AG09319 (cell line): Measurements from ENCODE around the gene SGSH.

Source experiments
- DNase-seq: peaks from one replicate; pipeline ENCODE4 v3.0.0-alpha.2; 2010; ENCODE audit warnings: low read depth; ENCODE audit errors: extremely low read depth
- CTCF ChIP-seq: IDR thresholded peaks from 2 replicates; pipeline ENCODE4 v1.5.1; 2011; ENCODE audit warnings: low read depth, mild to moderate bottlenecking, inconsistent platforms, low read length, moderate library complexity

Gene SGSH

GRCh38 chr17:80224683-80225082 lies 4.5 kb upstream of the SGSH start:
- TF ChIP-seq CTCF = no peak
- no peak for DNase-seq

DNA sequence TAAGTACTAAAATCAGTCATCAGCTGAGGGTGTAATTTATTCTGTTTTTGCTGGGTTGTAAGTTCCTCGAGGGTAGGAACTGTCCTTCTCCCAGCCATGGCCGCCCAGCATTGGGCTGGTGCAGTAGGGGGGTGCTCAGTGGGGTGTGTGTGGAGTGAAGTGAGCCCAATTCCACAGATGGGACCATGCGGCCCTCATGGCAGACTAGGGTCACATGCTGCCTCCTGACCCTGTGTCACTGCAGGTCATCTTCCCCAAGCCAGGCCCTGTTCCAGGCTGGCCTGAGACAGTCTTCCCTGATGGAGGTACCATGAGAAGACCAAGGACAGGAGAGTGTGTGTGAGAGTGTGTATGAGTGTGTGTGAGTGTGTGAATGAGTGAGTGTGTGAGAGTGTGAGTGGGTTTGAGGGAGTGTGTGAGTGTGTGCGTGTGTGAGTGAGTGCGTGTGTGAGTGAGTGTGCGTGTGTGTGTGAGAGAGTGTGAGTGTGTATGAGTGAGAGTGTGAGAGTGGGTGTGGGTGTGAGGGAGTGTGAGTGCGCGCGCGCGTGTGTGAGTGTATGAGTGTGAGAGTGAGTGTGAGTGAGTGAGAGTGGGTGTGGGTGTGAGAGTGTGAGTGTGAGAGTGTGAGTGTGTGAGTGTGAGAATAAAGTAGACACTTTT lies 3.8 kb upstream of the SGSH start:
- TF ChIP-seq CTCF = no peak

DNA sequence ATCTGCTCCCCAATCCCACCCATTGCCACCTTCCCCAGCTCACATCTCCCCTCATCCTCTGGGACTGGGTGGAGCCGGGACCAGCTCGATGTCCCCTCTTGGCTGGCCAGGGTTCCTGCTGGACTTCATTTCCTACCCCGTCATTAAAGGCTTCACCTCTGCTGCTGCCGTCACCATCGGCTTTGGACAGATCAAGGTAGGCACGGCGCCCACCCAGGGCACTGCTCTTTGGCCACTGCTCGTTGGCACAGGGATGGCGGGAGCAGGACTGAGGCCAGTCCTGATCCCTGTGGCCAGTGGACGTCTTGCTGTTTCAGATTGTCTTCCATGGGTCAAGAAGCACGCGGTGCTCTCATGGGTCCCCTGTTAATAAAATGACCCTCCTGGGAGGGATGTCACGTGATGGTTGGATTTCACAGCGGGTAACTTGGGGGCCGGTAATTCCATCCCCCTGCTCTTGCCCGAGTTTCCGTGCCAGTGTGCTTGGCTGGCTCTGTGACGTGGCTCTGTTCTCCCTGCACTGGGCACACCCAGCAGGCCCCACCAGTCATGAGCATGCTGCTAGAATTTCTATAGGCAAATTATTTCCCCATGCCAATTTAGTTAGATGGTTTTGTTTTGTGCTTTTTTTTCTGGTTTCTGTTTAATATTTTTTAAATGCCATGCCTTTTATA lies 3.1 kb upstream of the SGSH start:
- TF ChIP-seq CTCF = no peak
- no peak for DNase-seq

More for the DNA sequence above, 3.8 kb upstream of the SGSH start:
- no peak for DNase-seq

DNA sequence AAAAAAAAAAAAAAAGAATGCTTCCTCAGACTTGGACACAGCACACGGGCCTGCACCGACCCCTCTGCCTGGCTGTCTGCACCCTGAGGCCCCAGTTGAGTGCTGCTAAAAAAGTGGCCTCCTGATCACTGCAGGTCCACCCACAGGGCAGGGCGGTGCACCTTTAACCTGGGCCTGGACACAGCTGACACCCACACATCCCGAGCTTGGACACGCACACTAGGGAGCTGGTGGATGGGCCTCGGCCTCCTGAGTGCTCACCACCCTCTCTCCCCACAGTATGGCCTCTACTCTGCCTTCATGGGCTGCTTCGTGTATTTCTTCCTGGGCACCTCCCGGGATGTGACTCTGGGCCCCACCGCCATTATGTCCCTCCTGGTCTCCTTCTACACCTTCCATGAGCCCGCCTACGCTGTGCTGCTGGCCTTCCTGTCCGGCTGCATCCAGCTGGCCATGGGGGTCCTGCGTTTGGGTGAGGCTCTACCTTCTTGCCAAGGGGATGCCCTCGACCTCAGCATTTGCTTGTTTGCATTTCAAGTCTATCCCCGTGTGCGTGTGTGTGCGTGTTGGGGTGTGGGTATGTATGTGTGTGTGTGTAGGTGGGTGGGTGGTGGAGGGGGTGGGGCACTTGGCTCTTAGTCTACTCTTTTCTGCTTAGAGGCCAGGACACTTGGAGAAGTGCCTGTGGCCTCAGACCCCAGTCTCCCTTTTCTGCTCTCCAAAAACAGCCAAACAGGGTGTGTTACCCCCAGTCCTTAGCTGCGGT lies 2.4 kb upstream of the SGSH start:
- no peak for DNase-seq
- TF ChIP-seq CTCF = no peak

- TF ChIP-seq CTCF = no peak
- no peak for DNase-seq
These were observed 1.4 kb upstream of the SGSH start for GRCh38 chr17:80221351-80222105.

DNA sequence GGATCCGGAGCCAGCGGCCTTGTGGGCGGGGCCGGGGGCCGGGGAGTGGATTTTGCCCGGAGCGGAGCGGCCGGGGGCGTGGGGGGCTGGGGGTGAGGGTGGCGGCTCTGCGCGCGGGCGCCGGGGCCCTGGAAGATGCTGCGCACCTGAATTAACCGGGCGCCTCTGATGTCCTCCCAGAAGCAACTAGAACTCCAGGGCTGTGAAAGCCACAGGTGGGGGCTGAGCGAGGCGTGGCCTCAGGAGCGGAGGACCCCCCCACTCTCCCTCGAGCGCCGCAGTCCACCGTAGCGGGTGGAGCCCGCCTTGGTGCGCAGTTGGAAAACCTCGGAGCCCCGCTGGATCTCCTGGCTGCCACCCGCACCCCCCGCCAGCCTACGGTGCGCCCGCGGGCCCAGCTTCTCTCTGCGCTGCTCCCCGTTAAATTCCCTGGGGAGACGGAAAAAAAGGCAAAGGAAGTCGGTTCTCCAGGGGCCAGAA lies 643 bp upstream of the SGSH start:
- no peak for TF ChIP-seq CTCF
- no peak for DNase-seq
